HCT116 (cell line): Measurements from ENCODE around the gene SNAI1. TPM values are rescaled to one million over a fixed set of nuclear protein-coding genes. Genes with fewer than 3 reads are reported as not detected.

Experiments
- ATAC-seq: fragments of 200-7000 bp; cut with Tn5 transposase; 2 replicates; pipeline ENCODE4 v1.9.1; 2020; ENCODE audit warnings: mild to moderate bottlenecking, moderate library complexity
- BruUV-seq: library from RNA; stranded (reverse); fragments of 400-500 nt; replicated peaks from 2 replicates; lab custom pipeline; 2021; lab: Mats Ljungman, UMichigan
- CTCF ChIA-PET: fragments of 300-600 bp; sonication (Branson Sonifier 250); formaldehyde crosslinking; loops from one replicate; lab custom pipeline; 2021; ENCODE audit warnings: antibody characterized with exemption; lab: Charles Lee
- POLR2A ChIA-PET: fragments of 300-600, 350-600 bp; sonication (Branson Sonifier 250); formaldehyde crosslinking; loops from one replicate; lab custom pipeline; 2021; ENCODE audit warnings: antibody characterized with exemption; lab: Charles Lee
- RAD21 ChIA-PET, 2 experiments: fragments of 300-600 bp; sonication (Branson Sonifier 250); formaldehyde crosslinking; loops; one replicate each; lab custom pipeline; 2023; ENCODE audit warnings: low total read pairs in 2 of 2; ENCODE audit not compliant: uncharacterized antibody in 2 of 2, unreplicated experiment in 2 of 2, low non-redundant PET in 1 of 2; lab: Charles Lee
- DNase-seq: peaks from one replicate; pipeline ENCODE4 v3.0.0-alpha.2; 2010; ENCODE audit warnings: low read depth, low spot score
- H2AFZ ChIP-seq: fragments of 200-600 bp; shearing (Covaris generic), sonication (generic); 2 replicates; pipeline ENCODE4 v1.6.1; 2017; ENCODE audit warnings: low read depth, mixed run types, mixed read lengths, antibody characterized with exemption, low read length; ENCODE audit not compliant: poor library complexity, severe bottlenecking
- H3K27ac ChIP-seq: 2 replicates; pipeline ENCODE4 v1.5.1; 2012; ENCODE audit warnings: low read depth, low read length
- H3K27me3 ChIP-seq: fragments of 200-600 bp; sonication (generic); 2 replicates; pipeline ENCODE4 v1.6.1; 2016; ENCODE audit warnings: mixed run types, low read length, mixed read lengths; ENCODE audit not compliant: insufficient read depth
- H3K36me3 ChIP-seq, 2 experiments: fragments of 200-500 bp in 1 of 2; fragments of 200-600 bp in 1 of 2; sonication (Bioruptor generic) in 1 of 2; sonication (generic) in 1 of 2; 2 replicates each; pipeline versions ENCODE4 v1.5.1 to v1.6.1; 2014 to 2016; ENCODE audit warnings: low read length in 2 of 2, inconsistent platforms in 1 of 2, mixed read lengths in 1 of 2, mixed run types in 1 of 2; ENCODE audit not compliant: insufficient read depth in 2 of 2, control insufficient read depth in 1 of 2
- H3K4me1 ChIP-seq, 2 experiments: fragments of 200-600 bp in 1 of 2; sonication (generic) in 1 of 2; 2 replicates each; pipeline versions ENCODE4 v1.5.1 to v1.6.1; 2012 to 2017; ENCODE audit warnings: low read length in 2 of 2, inconsistent platforms in 1 of 2, mild to moderate bottlenecking in 1 of 2, mixed read lengths in 1 of 2, mixed run types in 1 of 2, moderate library complexity in 1 of 2; ENCODE audit not compliant: insufficient read depth in 2 of 2, control insufficient read depth in 1 of 2
- H3K4me2 ChIP-seq: fragments of 200-600 bp; sonication (generic); 2 replicates; pipeline ENCODE4 v1.6.1; 2017; ENCODE audit warnings: mixed run types, low read length, mixed read lengths
- H3K4me3 ChIP-seq, 2 experiments: fragments of 200-600 bp in 1 of 2; sonication (generic) in 1 of 2; replicated peaks in 1 of 2; 2 replicates each; pipeline ENCODE4 v1.5.1; 2011 to 2016; ENCODE audit warnings: low read length in 2 of 2, control low read depth in 1 of 2, low read depth in 1 of 2, mild to moderate bottlenecking in 1 of 2, mixed read lengths in 1 of 2, mixed run types in 1 of 2
- H3K79me2 ChIP-seq: fragments of 200-600 bp; sonication (generic); 2 replicates; pipeline ENCODE4 v1.6.1; 2017; ENCODE audit warnings: mild to moderate bottlenecking, mixed run types, low read length, moderate library complexity, mixed read lengths; ENCODE audit not compliant: insufficient read depth
- H3K9ac ChIP-seq: fragments of 200-600 bp; sonication (generic); 2 replicates; pipeline ENCODE4 v1.6.1; 2016; ENCODE audit warnings: low read length, mixed read lengths
- H3K9me2 ChIP-seq: fragments of 200-600 bp; sonication (generic), shearing (Covaris generic); 2 replicates; pipeline ENCODE4 v1.6.1; 2017; ENCODE audit warnings: mixed run types, mild to moderate bottlenecking, moderate library complexity; ENCODE audit not compliant: insufficient read depth
- H3K9me3 ChIP-seq, 2 experiments: fragments of 200-500 bp in 1 of 2; fragments of 200-600 bp in 1 of 2; sonication (Bioruptor generic) in 1 of 2; sonication (generic) in 1 of 2; 2 replicates each; pipeline ENCODE4 v1.6.1; 2014 to 2017; ENCODE audit warnings: low read length in 2 of 2, mixed read lengths in 2 of 2, inconsistent platforms in 1 of 2, low read depth in 1 of 2, mild to moderate bottlenecking in 1 of 2, mixed run types in 1 of 2, moderate library complexity in 1 of 2; ENCODE audit not compliant: control insufficient read depth in 1 of 2, insufficient read depth in 1 of 2
- H4K20me1 ChIP-seq: fragments of 200-600 bp; sonication (generic), shearing (Covaris generic); 2 replicates; pipeline ENCODE4 v1.6.1; 2017; ENCODE audit warnings: mixed run types, mild to moderate bottlenecking, moderate library complexity; ENCODE audit not compliant: insufficient read depth
- CEBPB ChIP-seq: IDR thresholded peaks from 2 replicates; pipeline ENCODE4 v1.6.1; 2012; ENCODE audit warnings: low read depth
- EZH2phosphoT487 ChIP-seq: fragments of 200-600 bp; IDR thresholded peaks from 2 replicates; pipeline ENCODE4 v1.6.1; 2018; ENCODE audit warnings: antibody characterized with exemption, borderline replicate concordance
- FOSL1 ChIP-seq: IDR thresholded peaks from 2 replicates; pipeline ENCODE4 v1.6.1; 2012; ENCODE audit warnings: low read depth
- JUND ChIP-seq: IDR thresholded peaks from 2 replicates; pipeline ENCODE4 v1.6.1; 2012
- MAX ChIP-seq: IDR thresholded peaks from 2 replicates; pipeline ENCODE4 v1.6.1; 2012
- SP1 ChIP-seq: IDR thresholded peaks from 2 replicates; pipeline ENCODE4 v1.6.1; 2012; ENCODE audit warnings: low read depth
- SRF ChIP-seq: IDR thresholded peaks from 2 replicates; pipeline ENCODE4 v1.6.1; 2012; ENCODE audit warnings: low read depth
- YY1 ChIP-seq: IDR thresholded peaks from 2 replicates; pipeline ENCODE4 v1.6.1; 2011; ENCODE audit warnings: low read length, low read depth, moderate library complexity, mild to moderate bottlenecking; ENCODE audit not compliant: insufficient replicate concordance; ENCODE audit errors: extremely low read depth
- ZNF274 ChIP-seq: fragments of 200-500 bp; sonication (Bioruptor generic); IDR thresholded peaks from 2 replicates; pipeline ENCODE4 v1.6.1; 2014; ENCODE audit warnings: mild to moderate bottlenecking, low read depth, low read length, inconsistent platforms
- intact Hi-C: fragments of 100-400 bp; cut with micrococcal nuclease; formaldehyde crosslinking; loops from 2 replicates; pipeline ENCODE4 v1.10.0; 2022
- total RNA-seq: library from RNA; stranded (reverse); gene quantifications from one replicate; pipeline ENCODE4 v1.2.1, GENCODE V29; 2021; ENCODE audit not compliant: unreplicated experiment
- TF ChIP-seq, protein P1 (sequence below), 3 experiments: fragments of 200-600 bp in 1 of 3; sonication (generic) in 1 of 3; IDR thresholded peaks in 2 of 3; conservative IDR thresholded peaks in 1 of 3; 2 replicates each; pipeline ENCODE4 v1.5.1; 2012 to 2017; ENCODE audit warnings: low read depth in 2 of 3, low read length in 2 of 3, antibody characterized with exemption in 1 of 3, borderline replicate concordance in 1 of 3, control low read depth in 1 of 3, mild to moderate bottlenecking in 1 of 3, mixed read lengths in 1 of 3, mixed run types in 1 of 3, moderate library complexity in 1 of 3; ENCODE audit not compliant: insufficient read depth in 1 of 3
- TF ChIP-seq, protein P2 (sequence below): IDR thresholded peaks from 2 replicates; pipeline ENCODE4 v1.6.1; 2011; ENCODE audit warnings: mild to moderate bottlenecking, low read length, moderate library complexity; ENCODE audit not compliant: insufficient replicate concordance; ENCODE audit errors: extremely low read depth

Gene SNAI1
- total RNA-seq, 1 experiment from 2014 or later, result 13.4 TPM

DNA sequence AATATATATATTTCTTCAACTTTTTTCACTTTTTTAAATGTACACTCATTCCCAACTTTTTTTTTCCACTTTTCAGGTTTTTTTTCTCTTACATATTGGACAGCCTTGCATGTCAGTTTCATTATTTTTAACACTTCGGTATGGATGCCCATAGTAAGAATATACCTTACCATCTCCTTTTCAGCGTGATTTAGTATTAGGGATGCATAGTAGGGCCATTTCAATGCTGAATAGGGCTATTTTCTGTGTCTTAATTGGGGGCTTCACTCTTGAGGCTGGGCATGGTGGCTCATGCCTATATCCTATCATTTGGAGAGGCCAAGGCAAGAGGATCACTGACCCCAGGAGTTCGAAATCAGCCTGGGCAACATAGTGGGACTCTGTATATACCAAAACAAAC, 39.8 kb upstream of the SNAI1 start:
- Histone ChIP-seq H2AFZ (no peak overlapping the region), H3K9me3 (no peaks in the 10 kb centered on the region), H3K9me2 (no peaks in the 10 kb centered on the region), H3K79me2 (peaks cover 84% of the 10 kb centered on the region), H3K27ac (no peak overlapping the region), H3K9ac (no peak overlapping the region), H3K4me3 (no peak overlapping the region), H4K20me1 (no peaks in the 10 kb centered on the region; the same call in 1 of the 2 replicates), H3K4me2 (no peak overlapping the region), H3K36me3 (peaks cover 42 to 43% of the 10 kb centered on the region in 2 experiments), H3K27me3 (no peaks in the 10 kb centered on the region), H3K4me1 (peaks cover 4 to 8% of the 10 kb centered on the region in 2 experiments)
- no peak for DNase-seq
- ChIA-PET POLR2A (no interaction called here), RAD21 (interaction anchor here in 1 of 2 experiments (0.8 kb wide), 1 partner anchor 144 kb away, joined by 3 read pairs; no protein-coding TSS in a partner anchor), CTCF (interaction anchor here (0.7 kb wide), 1 partner anchor 407 kb away, joined by 3 read pairs; no protein-coding TSS in a partner anchor)
- ATAC-seq, result no peak
- TF ChIP-seq CEBPB (no peak), YY1 (no peak), SP1 (no peak), JUND (no peak), FOSL1 (no peak), MAX (no peak), EZH2phosphoT487 (no peak), SRF (no peak), ZNF274 (no peak)
- TF ChIP-seq, protein P1, sequence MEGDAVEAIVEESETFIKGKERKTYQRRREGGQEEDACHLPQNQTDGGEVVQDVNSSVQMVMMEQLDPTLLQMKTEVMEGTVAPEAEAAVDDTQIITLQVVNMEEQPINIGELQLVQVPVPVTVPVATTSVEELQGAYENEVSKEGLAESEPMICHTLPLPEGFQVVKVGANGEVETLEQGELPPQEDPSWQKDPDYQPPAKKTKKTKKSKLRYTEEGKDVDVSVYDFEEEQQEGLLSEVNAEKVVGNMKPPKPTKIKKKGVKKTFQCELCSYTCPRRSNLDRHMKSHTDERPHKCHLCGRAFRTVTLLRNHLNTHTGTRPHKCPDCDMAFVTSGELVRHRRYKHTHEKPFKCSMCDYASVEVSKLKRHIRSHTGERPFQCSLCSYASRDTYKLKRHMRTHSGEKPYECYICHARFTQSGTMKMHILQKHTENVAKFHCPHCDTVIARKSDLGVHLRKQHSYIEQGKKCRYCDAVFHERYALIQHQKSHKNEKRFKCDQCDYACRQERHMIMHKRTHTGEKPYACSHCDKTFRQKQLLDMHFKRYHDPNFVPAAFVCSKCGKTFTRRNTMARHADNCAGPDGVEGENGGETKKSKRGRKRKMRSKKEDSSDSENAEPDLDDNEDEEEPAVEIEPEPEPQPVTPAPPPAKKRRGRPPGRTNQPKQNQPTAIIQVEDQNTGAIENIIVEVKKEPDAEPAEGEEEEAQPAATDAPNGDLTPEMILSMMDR (IDR thresholded peaks at IDR 0.05 in 2 of 3, conservative IDR thresholded peaks at IDR 0.05 in 1 of 3; ENCODE audit: borderline replicate concordance in 1 of 3, insufficient read depth in 1 of 3, low read depth in 2 of 3, low read length in 2 of 3), result no peak
- TF ChIP-seq, protein P2, sequence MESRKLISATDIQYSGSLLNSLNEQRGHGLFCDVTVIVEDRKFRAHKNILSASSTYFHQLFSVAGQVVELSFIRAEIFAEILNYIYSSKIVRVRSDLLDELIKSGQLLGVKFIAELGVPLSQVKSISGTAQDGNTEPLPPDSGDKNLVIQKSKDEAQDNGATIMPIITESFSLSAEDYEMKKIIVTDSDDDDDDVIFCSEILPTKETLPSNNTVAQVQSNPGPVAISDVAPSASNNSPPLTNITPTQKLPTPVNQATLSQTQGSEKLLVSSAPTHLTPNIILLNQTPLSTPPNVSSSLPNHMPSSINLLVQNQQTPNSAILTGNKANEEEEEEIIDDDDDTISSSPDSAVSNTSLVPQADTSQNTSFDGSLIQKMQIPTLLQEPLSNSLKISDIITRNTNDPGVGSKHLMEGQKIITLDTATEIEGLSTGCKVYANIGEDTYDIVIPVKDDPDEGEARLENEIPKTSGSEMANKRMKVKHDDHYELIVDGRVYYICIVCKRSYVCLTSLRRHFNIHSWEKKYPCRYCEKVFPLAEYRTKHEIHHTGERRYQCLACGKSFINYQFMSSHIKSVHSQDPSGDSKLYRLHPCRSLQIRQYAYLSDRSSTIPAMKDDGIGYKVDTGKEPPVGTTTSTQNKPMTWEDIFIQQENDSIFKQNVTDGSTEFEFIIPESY, result no peak
- no TSS peak for BruUV-seq
- intact Hi-C loops, result no loop called here
